IPS-15b (cell line): ENCODE measurements around the gene SGPL1.
"Not testable (repeated sequence)": the region's sequence is repeated elsewhere in the genome, so short reads cannot be mapped to it uniquely, and the experiment has no call there.

Source experiments
- H3K27me3 ChIP-seq: one replicate; pipeline ENCODE4 v1.6.1; 2013; ENCODE audit warnings: low read length; ENCODE audit not compliant: control insufficient read depth, insufficient read depth
- H3K36me3 ChIP-seq: one replicate; pipeline ENCODE4 v1.6.1; 2013; ENCODE audit warnings: low read length; ENCODE audit not compliant: control insufficient read depth, insufficient read depth
- H3K4me1 ChIP-seq: one replicate; pipeline ENCODE4 v1.6.1; 2013; ENCODE audit warnings: mild to moderate bottlenecking, low read length; ENCODE audit not compliant: control insufficient read depth, insufficient read depth
- H3K4me3 ChIP-seq: one replicate; pipeline ENCODE4 v1.5.1; 2013; ENCODE audit warnings: low read depth, low read length
- H3K9ac ChIP-seq: one replicate; pipeline ENCODE4 v1.6.1; 2013; ENCODE audit warnings: low read depth, mild to moderate bottlenecking, low read length
- H3K9me3 ChIP-seq: one replicate; pipeline ENCODE4 v1.6.1; 2013; ENCODE audit warnings: mild to moderate bottlenecking, low read length; ENCODE audit not compliant: control insufficient read depth, insufficient read depth

Gene SGPL1

GRCh38 chr10:70851597-70852475 is 36.1 kb downstream of the SGPL1 start:
- peaks cover under 1% of the 10 kb centered on the region for H3K36me3 ChIP-seq
- H3K4me3 ChIP-seq = no peak overlapping the region
- no peak overlapping the region for H3K9ac ChIP-seq
- H3K27me3 ChIP-seq = no peaks in the 10 kb centered on the region
- no peaks in the 10 kb centered on the region for H3K4me1 ChIP-seq
- H3K9me3 ChIP-seq = no peaks in the 10 kb centered on the region

GRCh38 chr10:70853038-70853437 is 37.3 kb downstream of the SGPL1 start:
- no peak overlapping the region for H3K4me3 ChIP-seq
- peaks cover 4% of the 10 kb centered on the region for H3K36me3 ChIP-seq
- H3K27me3 ChIP-seq = no peaks in the 10 kb centered on the region
- H3K4me1 ChIP-seq = no peaks in the 10 kb centered on the region
- H3K9ac ChIP-seq = no peak overlapping the region
- no peaks in the 10 kb centered on the region for H3K9me3 ChIP-seq

- no peaks in the 10 kb centered on the region for H3K9me3 ChIP-seq
- no peaks in the 10 kb centered on the region for H3K27me3 ChIP-seq
- no peak overlapping the region for H3K4me3 ChIP-seq
- H3K4me1 ChIP-seq = no peaks in the 10 kb centered on the region
- H3K9ac ChIP-seq = no peak overlapping the region
- H3K36me3 ChIP-seq = peaks cover 4% of the 10 kb centered on the region
These were observed 37.7 kb downstream of the SGPL1 start for GRCh38 chr10:70853457-70853856.

- H3K9me3 ChIP-seq = no peaks in the 10 kb centered on the region
- H3K4me1 ChIP-seq = no peaks in the 10 kb centered on the region
- H3K9ac ChIP-seq = no peak overlapping the region
- peaks cover 7% of the 10 kb centered on the region for H3K36me3 ChIP-seq
- H3K4me3 ChIP-seq = no peak overlapping the region
- no peaks in the 10 kb centered on the region for H3K27me3 ChIP-seq
These were observed 40.7 kb downstream of the SGPL1 start for GRCh38 chr10:70856454-70856853.

GRCh38 chr10:70858759-70859158 is 43.0 kb downstream of the SGPL1 start:
- no peak overlapping the region for H3K9ac ChIP-seq
- no peaks in the 10 kb centered on the region for H3K4me1 ChIP-seq
- no peak overlapping the region for H3K4me3 ChIP-seq
- peaks cover 7% of the 10 kb centered on the region for H3K36me3 ChIP-seq
- H3K9me3 ChIP-seq = no peaks in the 10 kb centered on the region
- no peaks in the 10 kb centered on the region for H3K27me3 ChIP-seq

GRCh38 chr10:70861495-70862197 is 45.9 kb downstream of the SGPL1 start:
- not testable (repeated sequence) for H3K9ac ChIP-seq, H3K36me3 ChIP-seq, H3K4me1 ChIP-seq, H3K4me3 ChIP-seq, H3K9me3 ChIP-seq, H3K27me3 ChIP-seq

GRCh38 chr10:70863470-70864160 is 47.9 kb downstream of the SGPL1 start:
- Histone ChIP-seq H3K4me1 (no peaks in the 10 kb centered on the region), H3K36me3 (peaks cover 3% of the 10 kb centered on the region), H3K27me3 (no peaks in the 10 kb centered on the region), H3K4me3 (no peak overlapping the region), H3K9me3 (no peaks in the 10 kb centered on the region), H3K9ac (no peak overlapping the region)

- no peaks in the 10 kb centered on the region for H3K4me1 ChIP-seq
- H3K4me3 ChIP-seq = no peak overlapping the region
- H3K36me3 ChIP-seq = peaks cover 3% of the 10 kb centered on the region
- H3K27me3 ChIP-seq = no peaks in the 10 kb centered on the region
- no peak overlapping the region for H3K9ac ChIP-seq
- H3K9me3 ChIP-seq = no peaks in the 10 kb centered on the region
These were observed 49.2 kb downstream of the SGPL1 start for GRCh38 chr10:70864935-70865334.

- H3K27me3 ChIP-seq = no peaks in the 10 kb centered on the region
- no peak overlapping the region for H3K9ac ChIP-seq
- no peaks in the 10 kb centered on the region for H3K9me3 ChIP-seq
- H3K4me3 ChIP-seq = no peak overlapping the region
- no peaks in the 10 kb centered on the region for H3K4me1 ChIP-seq
- peaks cover 4% of the 10 kb centered on the region for H3K36me3 ChIP-seq
These were observed 50.7 kb downstream of the SGPL1 start for GRCh38 chr10:70866424-70866823.

GRCh38 chr10:70872291-70872690 is 56.5 kb downstream of the SGPL1 start:
- Histone ChIP-seq H3K9ac (no peak overlapping the region), H3K4me3 (no peak overlapping the region), H3K9me3 (no peaks in the 10 kb centered on the region), H3K36me3 (peaks cover 14% of the 10 kb centered on the region), H3K4me1 (peaks cover 2% of the 10 kb centered on the region), H3K27me3 (no peaks in the 10 kb centered on the region)

- H3K36me3 ChIP-seq = peaks cover 20% of the 10 kb centered on the region
- no peak overlapping the region for H3K9ac ChIP-seq
- H3K9me3 ChIP-seq = no peaks in the 10 kb centered on the region
- H3K4me1 ChIP-seq = peaks cover 2% of the 10 kb centered on the region
- H3K4me3 ChIP-seq = no peak overlapping the region
- H3K27me3 ChIP-seq = no peaks in the 10 kb centered on the region
These were observed 58.3 kb downstream of the SGPL1 start for GRCh38 chr10:70874061-70874460.
